Measurements from ENCODE around the gene MAGI1. TPM values are rescaled to one million over a fixed set of nuclear protein-coding genes. Genes with fewer than 3 reads are reported as not detected.
A peak's percentile ranks its signal among the peaks of the same experiment; 100 is the strongest.

Gene MAGI1
- total and polyA plus RNA-seq, 4 donors: 9.9 to 88.1 (median 24.6) TPM

GRCh38 chr3:65817553-65818126 lies 221.1 kb downstream of the MAGI1 start:
- H3K9ac ChIP-seq (ENCODE audit: insufficient read depth in 1 of 2, low read length in 2 of 2): no peak overlapping the region
- no peak overlapping the region for H3K27ac ChIP-seq (ENCODE audit: low read depth in 1 of 2, low read length in 1 of 2)
- TF ChIP-seq CTCF (IDR thresholded peaks at IDR 0.05; ENCODE audit: control extremely low read depth, extremely low read depth): no peak
- ATAC-seq (ENCODE audit: insufficient read depth, low FRiP score) (no peak), DNase-seq (no peak)
- peaks cover 0 to 20% (median 0%) of the 10 kb centered on the region in 5 donors for H3K4me1 ChIP-seq (ENCODE audit: control insufficient read depth in 5 of 5, insufficient read depth in 5 of 5, low read length in 5 of 5)
- no peaks in the 10 kb centered on the region for H3K27me3 ChIP-seq (ENCODE audit: control insufficient read depth in 3 of 3, insufficient read depth in 3 of 3, low read length in 2 of 3)
- WGBS, 2 donors: 92 to 93% methylated on average over 3 of the region's 3 CpGs
- H3K4me3 ChIP-seq: no peak overlapping the region
- H3K9me3 ChIP-seq (ENCODE audit: control insufficient read depth in 4 of 4, insufficient read depth in 3 of 4, low read length in 3 of 4): no peaks in the 10 kb centered on the region
- H3K36me3 ChIP-seq (ENCODE audit: control insufficient read depth in 4 of 4, insufficient read depth in 4 of 4, low read length in 4 of 4): no peaks in the 10 kb centered on the region

GRCh38 chr3:65816208-65816607 lies 222.5 kb downstream of the MAGI1 start:
- ATAC-seq (ENCODE audit: insufficient read depth, low FRiP score) (no peak), DNase-seq (no peak)
- H3K9ac ChIP-seq (ENCODE audit: insufficient read depth in 1 of 2, low read length in 2 of 2): no peak overlapping the region
- peaks cover 0 to 29% (median 0%) of the 10 kb centered on the region in 5 donors for H3K4me1 ChIP-seq (ENCODE audit: control insufficient read depth in 5 of 5, insufficient read depth in 5 of 5, low read length in 5 of 5)
- 93 to 94% methylated on average over 5 of the region's 5 CpGs for WGBS, 2 donors
- no peak overlapping the region for H3K4me3 ChIP-seq
- no peak overlapping the region for H3K27ac ChIP-seq (ENCODE audit: low read depth in 1 of 2, low read length in 1 of 2)
- TF ChIP-seq CTCF (IDR thresholded peaks at IDR 0.05; ENCODE audit: control extremely low read depth, extremely low read depth): no peak
- H3K9me3 ChIP-seq (ENCODE audit: control insufficient read depth in 4 of 4, insufficient read depth in 3 of 4, low read length in 3 of 4): no peaks in the 10 kb centered on the region
- no peaks in the 10 kb centered on the region for H3K27me3 ChIP-seq (ENCODE audit: control insufficient read depth in 3 of 3, insufficient read depth in 3 of 3, low read length in 2 of 3)
- no peaks in the 10 kb centered on the region for H3K36me3 ChIP-seq (ENCODE audit: control insufficient read depth in 4 of 4, insufficient read depth in 4 of 4, low read length in 4 of 4)

GRCh38 chr3:65814845-65815578 lies 223.7 kb downstream of the MAGI1 start:
- H3K4me1 ChIP-seq (ENCODE audit: control insufficient read depth in 5 of 5, insufficient read depth in 5 of 5, low read length in 5 of 5): peaks cover 0 to 27% (median 0%) of the 10 kb centered on the region in 5 donors
- TF ChIP-seq CTCF (IDR thresholded peaks at IDR 0.05; ENCODE audit: control extremely low read depth, extremely low read depth): no peak
- H3K36me3 ChIP-seq (ENCODE audit: control insufficient read depth in 4 of 4, insufficient read depth in 4 of 4, low read length in 4 of 4): no peaks in the 10 kb centered on the region
- no peak overlapping the region for H3K27ac ChIP-seq (ENCODE audit: low read depth in 1 of 2, low read length in 1 of 2)
- H3K9me3 ChIP-seq (ENCODE audit: control insufficient read depth in 4 of 4, insufficient read depth in 3 of 4, low read length in 3 of 4): no peaks in the 10 kb centered on the region
- DNase-seq (peak in 2 of 3 donors; percentile 24 to 44), ATAC-seq (ENCODE audit: insufficient read depth, low FRiP score) (no peak)
- no peak overlapping the region for H3K4me3 ChIP-seq
- H3K9ac ChIP-seq (ENCODE audit: insufficient read depth in 1 of 2, low read length in 2 of 2): no peak overlapping the region
- no peaks in the 10 kb centered on the region for H3K27me3 ChIP-seq (ENCODE audit: control insufficient read depth in 3 of 3, insufficient read depth in 3 of 3, low read length in 2 of 3)
- WGBS, 2 donors: 72 to 84% methylated on average over 8 of the region's 8 CpGs

All from lung (tissue), 12 donors.